H1 (cell line): ENCODE measurements around the gene DRG1.

Source experiments
- PHF8 ChIP-seq: fragments of 200-600 bp; sonication (generic); conservative IDR thresholded peaks from 2 replicates; pipeline ENCODE4 v1.7.1; 2012; ENCODE audit warnings: low read depth, mild to moderate bottlenecking, inconsistent platforms, low read length, moderate library complexity
- POLR2AphosphoS5 ChIP-seq: IDR thresholded peaks from 2 replicates; pipeline ENCODE4 v1.6.1; 2011; ENCODE audit warnings: low read depth, low read length
- TAF1 ChIP-seq: IDR thresholded peaks from 2 replicates; pipeline ENCODE4 v1.6.1; 2011; ENCODE audit warnings: mild to moderate bottlenecking, low read depth, low read length
- TF ChIP-seq, protein P1 (sequence below), 3 experiments: IDR thresholded peaks; 1 replicate in 2 of 3; 2 replicates in 1 of 3; pipeline versions ENCODE4 v1.5.1 to v1.6.1; 2011; ENCODE audit warnings: low read length in 3 of 3, mild to moderate bottlenecking in 3 of 3, inconsistent platforms in 2 of 3, low read depth in 1 of 3, moderate library complexity in 1 of 3; ENCODE audit not compliant: insufficient read depth in 1 of 3; ENCODE audit errors: control extremely low read depth in 1 of 3

DNA sequence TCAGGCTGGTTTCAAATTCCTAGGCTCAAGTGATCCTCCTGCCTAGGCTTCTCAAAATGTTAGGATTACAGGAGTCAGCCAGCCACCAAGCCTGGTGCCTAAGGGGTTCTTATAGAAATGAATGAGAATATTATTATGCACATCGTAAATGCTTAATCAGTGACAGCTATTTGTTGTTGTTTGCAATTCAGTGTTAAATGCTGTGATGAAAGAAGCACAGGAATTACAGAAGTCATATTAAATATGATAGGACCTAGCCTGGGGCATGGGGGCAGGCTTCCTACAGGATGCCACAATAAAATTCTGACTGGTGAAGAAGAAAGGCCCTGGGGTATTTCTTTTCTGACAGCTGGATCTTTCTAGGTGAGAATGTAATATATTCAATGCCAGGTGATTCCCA, 39.4 kb upstream of the DRG1 start:
- TF ChIP-seq, protein P1, sequence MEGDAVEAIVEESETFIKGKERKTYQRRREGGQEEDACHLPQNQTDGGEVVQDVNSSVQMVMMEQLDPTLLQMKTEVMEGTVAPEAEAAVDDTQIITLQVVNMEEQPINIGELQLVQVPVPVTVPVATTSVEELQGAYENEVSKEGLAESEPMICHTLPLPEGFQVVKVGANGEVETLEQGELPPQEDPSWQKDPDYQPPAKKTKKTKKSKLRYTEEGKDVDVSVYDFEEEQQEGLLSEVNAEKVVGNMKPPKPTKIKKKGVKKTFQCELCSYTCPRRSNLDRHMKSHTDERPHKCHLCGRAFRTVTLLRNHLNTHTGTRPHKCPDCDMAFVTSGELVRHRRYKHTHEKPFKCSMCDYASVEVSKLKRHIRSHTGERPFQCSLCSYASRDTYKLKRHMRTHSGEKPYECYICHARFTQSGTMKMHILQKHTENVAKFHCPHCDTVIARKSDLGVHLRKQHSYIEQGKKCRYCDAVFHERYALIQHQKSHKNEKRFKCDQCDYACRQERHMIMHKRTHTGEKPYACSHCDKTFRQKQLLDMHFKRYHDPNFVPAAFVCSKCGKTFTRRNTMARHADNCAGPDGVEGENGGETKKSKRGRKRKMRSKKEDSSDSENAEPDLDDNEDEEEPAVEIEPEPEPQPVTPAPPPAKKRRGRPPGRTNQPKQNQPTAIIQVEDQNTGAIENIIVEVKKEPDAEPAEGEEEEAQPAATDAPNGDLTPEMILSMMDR (IDR thresholded peaks at IDR 0.05; ENCODE audit: control extremely low read depth in 1 of 3, insufficient read depth in 1 of 3, low read depth in 1 of 3, low read length in 3 of 3): no peak
- TF ChIP-seq TAF1 (no peak), POLR2AphosphoS5 (no peak), PHF8 (no peak)
